GM19397 (cell line): ENCODE measurements around the gene FMC1.

Experiments used
- ATAC-seq: cut with Tn5 transposase; IDR thresholded peaks from one replicate; pipeline ENCODE4 v1.9.1; 2021; ENCODE audit warnings: mild to moderate bottlenecking, moderate library complexity; ENCODE audit not compliant: unreplicated experiment

FMC1 gene

GRCh38 chr7:139370943-139371313, 29.8 kb downstream of the FMC1 start:
- ATAC-seq = no peak

- ATAC-seq = no peak
These were observed 33.1 kb downstream of the FMC1 start for GRCh38 chr7:139374246-139374645.

- no peak for ATAC-seq
These were observed 41.3 kb downstream of the FMC1 start for GRCh38 chr7:139382439-139382838.

GRCh38 chr7:139384611-139385010, 43.5 kb downstream of the FMC1 start:
- no peak for ATAC-seq

GRCh38 chr7:139387594-139387993, 46.5 kb downstream of the FMC1 start:
- ATAC-seq = no peak

- no peak for ATAC-seq
These were observed 48.0 kb downstream of the FMC1 start for GRCh38 chr7:139389091-139389490.

GRCh38 chr7:139389774-139390173, 48.6 kb downstream of the FMC1 start:
- no peak for ATAC-seq

GRCh38 chr7:139393621-139394211, 52.6 kb downstream of the FMC1 start:
- ATAC-seq = no peak

GRCh38 chr7:139394540-139394939, 53.4 kb downstream of the FMC1 start:
- no peak for ATAC-seq
